SJSA1 (cell line): ENCODE data around the gene MRC2. TPM values are rescaled to one million over a fixed set of nuclear protein-coding genes. Genes with fewer than 3 reads are reported as not detected.

Experiments used
- DNase-seq, 2 experiments: peaks; one replicate each; pipeline ENCODE4 v3.0.0-alpha.2; 2015 to 2020; ENCODE audit warnings: low spot score in 2 of 2, low read depth in 1 of 2
- H3K27ac ChIP-seq: fragments of 250-450 bp; sonication (Bioruptor Pico); 2 replicates; pipeline ENCODE4 v1.5.1; 2020; ENCODE audit warnings: mild to moderate bottlenecking, moderate library complexity
- H3K27me3 ChIP-seq: fragments of 250-450 bp; sonication (Bioruptor Pico); replicated peaks from 2 replicates; pipeline ENCODE4 v1.5.1; 2020; ENCODE audit warnings: mild to moderate bottlenecking, moderate library complexity
- H3K36me3 ChIP-seq: fragments of 250-450 bp; sonication (Bioruptor Pico); 2 replicates; pipeline ENCODE4 v1.5.1; 2020; ENCODE audit warnings: mild to moderate bottlenecking
- H3K4me1 ChIP-seq: fragments of 250-450 bp; sonication (Bioruptor Pico); replicated peaks from 2 replicates; pipeline ENCODE4 v1.6.1; 2021; ENCODE audit warnings: mild to moderate bottlenecking
- H3K4me3 ChIP-seq: fragments of 250-450 bp; sonication (Bioruptor Pico); 2 replicates; pipeline ENCODE4 v1.5.1; 2020; ENCODE audit warnings: mild to moderate bottlenecking
- H3K9me3 ChIP-seq: fragments of 250-450 bp; sonication (Bioruptor Pico); replicated peaks from 2 replicates; pipeline ENCODE4 v1.5.1; 2020; ENCODE audit warnings: mild to moderate bottlenecking
- total RNA-seq: library from RNA; depleted of rRNA; stranded (reverse); fragments of >200 nt; shearing (Covaris generic); gene quantifications from 2 replicates; pipeline ENCODE4 v1.2.3, GENCODE V29; 2014; rRNA removed

MRC2 gene
- total RNA-seq, 1 experiment from 2014 or later: 202 TPM

GRCh38 chr17:62739645-62740388, 112.3 kb downstream of the MRC2 start:
- Histone ChIP-seq H3K9me3 (no peaks in the 10 kb centered on the region), H3K27ac (no peak overlapping the region), H3K4me3 (no peak overlapping the region), H3K27me3 (no peaks in the 10 kb centered on the region; the same call in 1 of the 2 replicates), H3K4me1 (no peaks in the 10 kb centered on the region), H3K36me3 (no peaks in the 10 kb centered on the region)
- DNase-seq: no peak

DNA sequence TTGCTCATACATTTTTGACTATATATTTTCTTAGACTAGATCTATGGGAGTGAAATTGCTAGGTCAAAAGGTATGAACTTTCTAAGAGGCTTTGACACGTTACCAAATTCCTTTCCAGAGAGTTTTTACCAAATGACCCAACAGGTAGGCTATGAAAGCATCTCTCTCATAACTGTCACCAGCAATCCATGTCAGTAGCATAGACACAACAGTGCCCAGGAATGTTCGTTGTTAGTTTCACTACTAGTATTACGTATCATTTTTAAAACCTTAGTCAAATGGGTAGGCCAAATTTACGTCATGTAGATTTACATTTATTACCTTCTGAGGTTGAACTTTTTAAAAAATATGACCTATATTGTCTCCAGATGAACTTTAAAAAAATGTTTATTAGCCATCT, 113.8 kb downstream of the MRC2 start:
- H3K27ac ChIP-seq: no peak overlapping the region
- no peak overlapping the region for H3K4me3 ChIP-seq
- no peaks in the 10 kb centered on the region for H3K36me3 ChIP-seq
- no peaks in the 10 kb centered on the region for H3K9me3 ChIP-seq
- no peak for DNase-seq
- H3K27me3 ChIP-seq: no peaks in the 10 kb centered on the region; the same call in 1 of the 2 replicates
- H3K4me1 ChIP-seq: no peaks in the 10 kb centered on the region

Other genes starting within 250 kb of the MRC2 start
- not detected in 2 replicates for gene EFCAB3, start 247.1 kb upstream of the MRC2 start, total RNA-seq
- gene METTL2A, start 203.8 kb upstream of the MRC2 start, total RNA-seq: 18.9 and 29.9 TPM in 2 replicates
- 60.7 and 65.9 TPM in 2 replicates for gene TLK2, start 148.8 kb upstream of the MRC2 start, total RNA-seq
- gene MARCHF10, start 180.6 kb downstream of the MRC2 start, total RNA-seq: 0.31 and 0.71 TPM in 2 replicates